Mesendoderm (in vitro differentiated cells): ENCODE results near the gene SOBP. TPM values are rescaled to one million over a fixed set of nuclear protein-coding genes. Genes with fewer than 3 reads are reported as not detected.

Experiments used
- DNase-seq: peaks from one replicate; pipeline ENCODE4 v3.0.0; 2013
- H2AK5ac ChIP-seq: 2 replicates; pipeline ENCODE4 v1.6.1; 2013; ENCODE audit warnings: low read length, inconsistent platforms
- H2BK120ac ChIP-seq: 2 replicates; pipeline ENCODE4 v1.6.1; 2013; ENCODE audit warnings: low read depth, mild to moderate bottlenecking, low read length, moderate library complexity, mixed read lengths
- H2BK15ac ChIP-seq: replicated peaks from 2 replicates; pipeline ENCODE4 v1.6.1; 2013; ENCODE audit warnings: low read depth, mild to moderate bottlenecking, moderate library complexity
- H2BK5ac ChIP-seq: 2 replicates; pipeline ENCODE4 v1.6.1; 2013; ENCODE audit warnings: low read length, inconsistent platforms
- H3K18ac ChIP-seq: 2 replicates; pipeline ENCODE4 v1.6.1; 2013; ENCODE audit warnings: mild to moderate bottlenecking, low read length, mixed read lengths
- H3K23ac ChIP-seq: one replicate; pipeline ENCODE4 v1.6.1; 2013; ENCODE audit warnings: low read length
- H3K27ac ChIP-seq: 2 replicates; pipeline ENCODE4 v1.5.1; 2013; ENCODE audit warnings: low read depth, mild to moderate bottlenecking, inconsistent platforms, low read length, moderate library complexity
- H3K27me3 ChIP-seq: 2 replicates; pipeline ENCODE4 v1.6.1; 2013; ENCODE audit warnings: low read length, control low read depth, mild to moderate bottlenecking, inconsistent platforms; ENCODE audit not compliant: insufficient read depth, poor library complexity
- H3K36me3 ChIP-seq: 2 replicates; pipeline ENCODE4 v1.6.1; 2013; ENCODE audit warnings: low read length, inconsistent platforms; ENCODE audit not compliant: control insufficient read depth, insufficient read depth
- H3K4ac ChIP-seq: one replicate; pipeline ENCODE4 v1.6.1; 2013; ENCODE audit warnings: low read depth, mild to moderate bottlenecking, low read length, moderate library complexity
- H3K4me1 ChIP-seq: 2 replicates; pipeline ENCODE4 v1.6.1; 2013; ENCODE audit warnings: low read depth, low read length, inconsistent platforms; ENCODE audit not compliant: control insufficient read depth
- H3K4me2 ChIP-seq: 2 replicates; pipeline ENCODE4 v1.6.1; 2013; ENCODE audit warnings: low read length
- H3K4me3 ChIP-seq: 2 replicates; pipeline ENCODE4 v1.5.1; 2013; ENCODE audit warnings: mild to moderate bottlenecking, low read length
- H3K56ac ChIP-seq: one replicate; pipeline ENCODE4 v1.6.1; 2013; ENCODE audit warnings: low read length
- H3K79me1 ChIP-seq: 2 replicates; pipeline ENCODE4 v1.6.1; 2013; ENCODE audit warnings: low read length, inconsistent platforms
- H3K79me2 ChIP-seq: 2 replicates; pipeline ENCODE4 v1.6.1; 2013; ENCODE audit warnings: mild to moderate bottlenecking, low read length; ENCODE audit not compliant: control insufficient read depth, insufficient read depth
- H3K9ac ChIP-seq: 2 replicates; pipeline ENCODE4 v1.6.1; 2013; ENCODE audit warnings: low read length, inconsistent platforms
- H4K5ac ChIP-seq: one replicate; pipeline ENCODE4 v1.6.1; 2013; ENCODE audit warnings: low read length
- H4K8ac ChIP-seq: one replicate; pipeline ENCODE4 v1.6.1; 2013; ENCODE audit warnings: low read depth, mild to moderate bottlenecking, control low read depth, low read length, moderate library complexity
- WGBS: extraction: QIAGEN DNeasy Blood & Tissue Kit; methylation state at CpG from one replicate; pipeline ENCODE4 v1.1.7; 2013; ENCODE audit warnings: low lambda C conversion rate, missing lambda C conversion rate; ENCODE audit not compliant: insufficient coverage; ENCODE audit errors: extremely low coverage; 5-methylcytosine and 5-hydroxymethylcytosine counted together
- polyA plus RNA-seq, 2 experiments: library from polyadenylated mRNA; stranded (reverse); fragments of 200-250 nt; gene quantifications; one replicate each; pipeline ENCODE4 v1.2.3, GENCODE V29; 2013

SOBP gene
- 1.5 TPM for polyA plus RNA-seq (2013, experiment 1 of 2)
- 1.6 TPM for polyA plus RNA-seq (2013, experiment 2 of 2)

DNA sequence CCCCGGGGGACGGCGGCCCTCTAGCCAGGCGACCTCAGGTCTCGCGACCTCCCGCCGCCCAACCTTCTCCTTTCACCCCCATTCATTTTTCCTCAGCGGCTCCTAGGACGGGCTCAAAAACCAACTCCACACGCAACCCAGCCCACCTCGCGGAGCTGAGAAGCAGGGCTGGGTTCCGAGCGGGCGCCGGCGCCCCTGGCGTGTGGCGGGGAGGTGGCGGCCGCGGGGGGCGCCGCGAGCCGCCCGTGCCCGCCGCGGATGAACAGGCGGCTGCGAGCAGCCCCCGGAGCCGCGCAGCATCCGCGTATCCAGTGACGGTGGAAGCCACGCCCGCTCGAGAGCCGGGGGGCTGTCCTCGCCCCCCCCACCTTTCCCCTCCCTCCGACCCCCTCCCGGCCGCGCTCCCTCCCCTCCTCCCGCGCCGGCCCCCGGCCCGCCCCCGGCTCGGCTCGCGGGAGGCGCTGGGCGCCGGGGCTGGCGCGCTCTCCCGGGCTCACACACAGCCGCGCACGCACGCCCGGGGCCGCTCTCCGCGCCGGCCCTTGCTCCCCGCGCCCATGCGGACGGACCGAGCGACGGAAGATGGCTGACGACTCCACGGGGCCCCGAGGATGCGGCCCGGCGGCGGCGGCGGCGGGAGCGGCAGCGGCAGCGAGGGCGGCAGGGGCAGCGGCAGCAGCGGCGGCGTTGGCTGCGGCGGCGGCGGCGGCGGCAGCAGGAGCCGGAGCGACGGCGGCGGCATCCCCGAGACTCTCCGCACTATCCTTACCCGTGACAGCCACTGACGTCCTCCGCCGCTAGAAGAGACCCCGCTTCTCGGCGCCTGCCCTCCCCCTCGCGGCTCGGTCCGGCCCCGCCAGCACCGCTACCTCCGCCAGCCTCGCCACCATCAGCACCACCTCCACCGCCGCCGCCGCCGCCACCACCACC, at the start of gene SOBP:
SOBP (plus strand) TSS at position 482 of the 930 bp plus-strand sequence. CDS start 500 bp downstream, outside the sequence.
- peaks cover 10% of the 10 kb centered on the region for H3K4me1 ChIP-seq
- no CpG with 5 or more reads among the region's 130 CpGs for WGBS
- no peak within 1 kb of the TSS for H2BK15ac ChIP-seq
- no peak within 1 kb of the TSS for H3K27ac ChIP-seq
- no peak within 1 kb of the TSS for H4K8ac ChIP-seq
- peak within 1 kb of the TSS; percentile 15 for H3K23ac ChIP-seq
- peak; percentile 61 for DNase-seq
- peak within 1 kb of the TSS; percentile 72 for H3K56ac ChIP-seq
- H2BK120ac ChIP-seq = no peak within 1 kb of the TSS
- H3K79me2 ChIP-seq = no peaks in the 10 kb centered on the region
- H3K4ac ChIP-seq = no peak within 1 kb of the TSS
- H2BK5ac ChIP-seq = no peak within 1 kb of the TSS
- peaks cover 15% of the 10 kb centered on the region for H3K27me3 ChIP-seq
- H4K5ac ChIP-seq = no peak within 1 kb of the TSS
- H3K18ac ChIP-seq = peak within 1 kb of the TSS; percentile 60
- H2AK5ac ChIP-seq = no peak within 1 kb of the TSS
- H3K9ac ChIP-seq = peak within 1 kb of the TSS; percentile 50
- peak within 1 kb of the TSS; percentile 98 for H3K4me2 ChIP-seq
- H3K79me1 ChIP-seq = no peaks in the 10 kb centered on the region
- peak within 1 kb of the TSS; percentile 46 for H3K4me3 ChIP-seq
- H3K36me3 ChIP-seq = no peaks in the 10 kb centered on the region

GRCh38 chr6:107440936-107441335, 49.0 kb upstream of the SOBP start:
- Histone ChIP-seq H2BK5ac (no peak overlapping the region), H3K4me2 (no peak overlapping the region), H3K4me1 (no peaks in the 10 kb centered on the region), H3K56ac (no peak overlapping the region), H3K36me3 (no peaks in the 10 kb centered on the region), H3K27me3 (no peaks in the 10 kb centered on the region), H2AK5ac (no peak overlapping the region), H3K23ac (no peak overlapping the region), H4K5ac (no peak overlapping the region), H3K9ac (no peak overlapping the region), H3K79me1 (no peaks in the 10 kb centered on the region), H2BK15ac (no peak overlapping the region), H3K27ac (no peak overlapping the region), H4K8ac (no peak overlapping the region), H3K18ac (no peak overlapping the region), H3K4me3 (no peak overlapping the region), H2BK120ac (no peak overlapping the region), H3K79me2 (no peaks in the 10 kb centered on the region), H3K4ac (no peak overlapping the region)
- no peak for DNase-seq

GRCh38 chr6:107441682-107442081, 48.2 kb upstream of the SOBP start:
- no peak overlapping the region for H4K5ac ChIP-seq
- H3K27me3 ChIP-seq = no peaks in the 10 kb centered on the region
- no peak overlapping the region for H3K27ac ChIP-seq
- no peak overlapping the region for H3K4ac ChIP-seq
- no peak overlapping the region for H3K4me3 ChIP-seq
- H3K4me1 ChIP-seq = no peaks in the 10 kb centered on the region
- H3K56ac ChIP-seq = no peak overlapping the region
- no peak overlapping the region for H2BK120ac ChIP-seq
- no peak overlapping the region for H2BK5ac ChIP-seq
- no peak overlapping the region for H2BK15ac ChIP-seq
- H3K23ac ChIP-seq = no peak overlapping the region
- H3K4me2 ChIP-seq = no peak overlapping the region
- no peaks in the 10 kb centered on the region for H3K36me3 ChIP-seq
- no peak overlapping the region for H3K18ac ChIP-seq
- H3K79me1 ChIP-seq = no peaks in the 10 kb centered on the region
- no peaks in the 10 kb centered on the region for H3K79me2 ChIP-seq
- H2AK5ac ChIP-seq = no peak overlapping the region
- no peak overlapping the region for H3K9ac ChIP-seq
- no peak overlapping the region for H4K8ac ChIP-seq
- no CpG with 5 or more reads among the region's 1 CpG for WGBS
- DNase-seq = no peak

- H3K23ac ChIP-seq = no peak overlapping the region
- H2AK5ac ChIP-seq = no peak overlapping the region
- no peak overlapping the region for H3K4me3 ChIP-seq
- H3K4me1 ChIP-seq = no peaks in the 10 kb centered on the region
- no peak overlapping the region for H3K9ac ChIP-seq
- no CpG with 5 or more reads among the region's 2 CpGs for WGBS
- no peaks in the 10 kb centered on the region for H3K36me3 ChIP-seq
- no peaks in the 10 kb centered on the region for H3K27me3 ChIP-seq
- no peak overlapping the region for H2BK120ac ChIP-seq
- H2BK15ac ChIP-seq = no peak overlapping the region
- no peak overlapping the region for H3K56ac ChIP-seq
- H3K4ac ChIP-seq = no peak overlapping the region
- H4K8ac ChIP-seq = no peak overlapping the region
- no peak overlapping the region for H2BK5ac ChIP-seq
- no peak overlapping the region for H4K5ac ChIP-seq
- no peak overlapping the region for H3K27ac ChIP-seq
- H3K4me2 ChIP-seq = no peak overlapping the region
- DNase-seq = no peak
- no peaks in the 10 kb centered on the region for H3K79me1 ChIP-seq
- no peak overlapping the region for H3K18ac ChIP-seq
- no peaks in the 10 kb centered on the region for H3K79me2 ChIP-seq
These were observed 46.8 kb upstream of the SOBP start for GRCh38 chr6:107442938-107443607.

- H3K4me2 ChIP-seq = no peak overlapping the region
- no peak overlapping the region for H2BK15ac ChIP-seq
- H2BK120ac ChIP-seq = no peak overlapping the region
- no peak overlapping the region for H2BK5ac ChIP-seq
- H4K8ac ChIP-seq = no peak overlapping the region
- no peaks in the 10 kb centered on the region for H3K27me3 ChIP-seq
- H3K4me3 ChIP-seq = no peak overlapping the region
- H3K4ac ChIP-seq = no peak overlapping the region
- H3K9ac ChIP-seq = no peak overlapping the region
- no peak overlapping the region for H4K5ac ChIP-seq
- H3K4me1 ChIP-seq = no peaks in the 10 kb centered on the region
- H3K79me1 ChIP-seq = no peaks in the 10 kb centered on the region
- H3K56ac ChIP-seq = no peak overlapping the region
- H3K23ac ChIP-seq = no peak overlapping the region
- H3K27ac ChIP-seq = no peak overlapping the region
- H3K36me3 ChIP-seq = no peaks in the 10 kb centered on the region
- no peak for DNase-seq
- no peak overlapping the region for H3K18ac ChIP-seq
- WGBS = no CpG with 5 or more reads among the region's 7 CpGs
- no peak overlapping the region for H2AK5ac ChIP-seq
- no peaks in the 10 kb centered on the region for H3K79me2 ChIP-seq
These were observed 46.2 kb upstream of the SOBP start for GRCh38 chr6:107443608-107444267.
